Kidney (tissue), 14 donors: ENCODE measurements around the gene AHNAK. TPM values are rescaled to one million over a fixed set of nuclear protein-coding genes. Genes with fewer than 3 reads are reported as not detected.

Experiments
- DNase-seq, 5 donors: peaks; one replicate each; pipeline ENCODE4 v3.0.0-alpha.2; 2013 to 2020
- FAIRE-seq: peaks from 2 replicates; lab custom pipeline; 2012; peaks lifted over from hg19 to GRCh38; lab: Jason Lieb, UNC
- H3K27ac ChIP-seq, 2 donors: one replicate each; pipeline ENCODE4 v1.7.0; 2013; ENCODE audit warnings: low read depth in 2 of 2, low read length in 2 of 2, inconsistent platforms in 1 of 2
- H3K27me3 ChIP-seq: one replicate; pipeline ENCODE4 v1.7.1; 2013; ENCODE audit warnings: low read length, inconsistent platforms; ENCODE audit not compliant: control insufficient read depth, insufficient read depth
- H3K36me3 ChIP-seq, 3 donors: one replicate each; pipeline versions ENCODE4 v1.7.0 to v1.7.1; 2013; ENCODE audit warnings: low read length in 3 of 3, control low read depth in 1 of 3, inconsistent platforms in 1 of 3; ENCODE audit not compliant: insufficient read depth in 3 of 3, control insufficient read depth in 2 of 3
- H3K4me1 ChIP-seq, 3 donors: one replicate each; pipeline versions ENCODE4 v1.7.0 to v1.7.1; 2013; ENCODE audit warnings: low read length in 3 of 3, inconsistent platforms in 1 of 3, low read depth in 1 of 3; ENCODE audit not compliant: control insufficient read depth in 2 of 3, insufficient read depth in 2 of 3
- H3K4me3 ChIP-seq, 3 donors: one replicate each; pipeline versions ENCODE4 v1.7.0 to v1.8.1; 2013; ENCODE audit warnings: low read length in 3 of 3, control low read depth in 1 of 3, inconsistent platforms in 1 of 3
- H3K9ac ChIP-seq, 3 donors: one replicate each; pipeline versions ENCODE4 v1.7.0 to v1.7.1; 2013; ENCODE audit warnings: low read length in 3 of 3, control low read depth in 1 of 3, inconsistent platforms in 1 of 3
- H3K9me3 ChIP-seq, 3 donors: one replicate each; pipeline versions ENCODE4 v1.7.0 to v1.7.1; 2013; ENCODE audit warnings: low read length in 3 of 3, control low read depth in 1 of 3, inconsistent platforms in 1 of 3; ENCODE audit not compliant: control insufficient read depth in 2 of 3, insufficient read depth in 1 of 3
- CTCF ChIP-seq: IDR thresholded peaks from 3 replicates; pipeline ENCODE4 v1.5.1; 2012; ENCODE audit warnings: mild to moderate bottlenecking, moderate library complexity, borderline replicate concordance; ENCODE audit not compliant: insufficient read depth; ENCODE audit errors: extremely low read depth
- intact Hi-C: fragments of 100-400 bp; cut with DNase I; formaldehyde crosslinking; loops from one replicate; pipeline ENCODE4 v1.11.1; 2022
- polyA plus RNA-seq: library from polyadenylated mRNA; stranded (reverse); fragments of 350-450 nt; fragmentation: Illumina TruSeq; extraction: RNeasy Lipid Tissue Mini Kit (QIAGEN cat#74804); gene quantifications from one replicate; pipeline ENCODE4 v1.2.3, GENCODE V29; 2014; ENCODE audit warnings: low read depth, low replicate concordance; ENCODE audit not compliant: insufficient read depth
- total RNA-seq: library from RNA; stranded (reverse); fragmentation: NEBNext Ultra II Directional; extraction: Animal tissue kit (Norgen Biotek cat#: 25700); gene quantifications from one replicate; pipeline ENCODE4 v1.2.1, GENCODE V29; 2021
- donor health status: control.
- donor health status: control.
- donor health status: control.
- donor health status: control.
- donor health status: control.
- donor health status: DM: yes; HTN: yes; CAD: no.
- donor health status: Normal renal cell carcinoma (clear cell type).

The AHNAK gene
- total and polyA plus RNA-seq, 2 donors from 2014 or later: 36.6 to 700 TPM

GRCh38 chr11:62579252-62579651 lies 32.6 kb upstream of the AHNAK start:
- intact Hi-C loops: no loop called here
- no peak for TF ChIP-seq CTCF
- FAIRE-seq (no peak), DNase-seq (no peak)
- no peak overlapping the region for H3K9ac ChIP-seq
- no peaks in the 10 kb centered on the region for H3K9me3 ChIP-seq
- H3K4me1 ChIP-seq: peaks cover 0 to 21% (median 7%) of the 10 kb centered on the region in 3 donors
- H3K4me3 ChIP-seq: no peak overlapping the region
- no peak overlapping the region for H3K27ac ChIP-seq
- peaks cover 5 to 41% (median 10%) of the 10 kb centered on the region in 3 donors for H3K36me3 ChIP-seq
- H3K27me3 ChIP-seq: no peaks in the 10 kb centered on the region

GRCh38 chr11:62578541-62578940 lies 31.9 kb upstream of the AHNAK start:
- no peak for TF ChIP-seq CTCF
- FAIRE-seq (no peak), DNase-seq (peak in 1 of 5 donors; percentile 55)
- intact Hi-C loops: no loop called here
- Histone ChIP-seq H3K4me1 (peaks cover 0 to 23% (median 7%) of the 10 kb centered on the region in 3 donors), H3K9ac (no peak overlapping the region), H3K4me3 (no peak overlapping the region), H3K27ac (no peak overlapping the region), H3K27me3 (no peaks in the 10 kb centered on the region), H3K36me3 (peaks cover 5 to 38% (median 10%) of the 10 kb centered on the region in 3 donors), H3K9me3 (no peaks in the 10 kb centered on the region)

GRCh38 chr11:62577046-62577714 lies 30.6 kb upstream of the AHNAK start:
- no peak for FAIRE-seq
- peaks cover 5 to 38% (median 10%) of the 10 kb centered on the region in 3 donors for H3K36me3 ChIP-seq
- intact Hi-C loops: no loop called here
- H3K27me3 ChIP-seq: no peaks in the 10 kb centered on the region
- TF ChIP-seq CTCF: no peak
- DNase-seq: peak in 2 of 5 donors; percentile 60 to 71
- H3K4me3 ChIP-seq: no peak overlapping the region
- peaks cover 0 to 27% (median 13%) of the 10 kb centered on the region in 3 donors for H3K4me1 ChIP-seq
- H3K9me3 ChIP-seq: no peaks in the 10 kb centered on the region
- H3K27ac ChIP-seq: peak overlapping the region; percentile 72 to 76
- no peak overlapping the region for H3K9ac ChIP-seq
